ENCODE data around the gene C16orf74.

C16orf74 gene

GRCh38 chr16:85679870-85680269 lies 71.0 kb downstream of the C16orf74 start:
- H3K9me3 ChIP-seq: no peaks in the 10 kb centered on the region
- H3K4me1 ChIP-seq (ENCODE audit: control insufficient read depth in 1 of 2, insufficient read depth in 1 of 2, low read depth in 1 of 2, low read length in 1 of 2): no peaks in the 10 kb centered on the region
- H3K27me3 ChIP-seq: no peaks in the 10 kb centered on the region
- no peak for TF ChIP-seq CTCF (IDR thresholded peaks at IDR 0.05)
- H3K4me3 ChIP-seq (ENCODE audit: low read depth in 1 of 2, low read length in 1 of 2): no peak overlapping the region
- H3K36me3 ChIP-seq: peaks cover 54% of the 10 kb centered on the region
- no peak overlapping the region for H3K27ac ChIP-seq

GRCh38 chr16:85678821-85679220 lies 72.1 kb downstream of the C16orf74 start:
- H3K4me1 ChIP-seq (ENCODE audit: control insufficient read depth in 1 of 2, insufficient read depth in 1 of 2, low read depth in 1 of 2, low read length in 1 of 2): no peaks in the 10 kb centered on the region
- H3K36me3 ChIP-seq: peaks cover 64% of the 10 kb centered on the region
- no peaks in the 10 kb centered on the region for H3K9me3 ChIP-seq
- no peaks in the 10 kb centered on the region for H3K27me3 ChIP-seq
- TF ChIP-seq CTCF (IDR thresholded peaks at IDR 0.05): no peak
- no peak overlapping the region for H3K27ac ChIP-seq
- no peak overlapping the region for H3K4me3 ChIP-seq (ENCODE audit: low read depth in 1 of 2, low read length in 1 of 2)

- Histone ChIP-seq H3K4me3 (ENCODE audit: low read depth in 1 of 2, low read length in 1 of 2) (no peak overlapping the region), H3K4me1 (ENCODE audit: control insufficient read depth in 1 of 2, insufficient read depth in 1 of 2, low read depth in 1 of 2, low read length in 1 of 2) (no peaks in the 10 kb centered on the region), H3K27ac (no peak overlapping the region), H3K9me3 (no peaks in the 10 kb centered on the region), H3K27me3 (no peaks in the 10 kb centered on the region), H3K36me3 (peaks cover 70% of the 10 kb centered on the region)
- TF ChIP-seq CTCF (IDR thresholded peaks at IDR 0.05): no peak
Observed at GRCh38 chr16:85678016-85678415, 72.9 kb downstream of the C16orf74 start.

GRCh38 chr16:85677383-85677967 lies 73.4 kb downstream of the C16orf74 start:
- Histone ChIP-seq H3K36me3 (peaks cover 75% of the 10 kb centered on the region), H3K27me3 (no peaks in the 10 kb centered on the region), H3K9me3 (no peaks in the 10 kb centered on the region), H3K27ac (no peak overlapping the region), H3K4me1 (ENCODE audit: control insufficient read depth in 1 of 2, insufficient read depth in 1 of 2, low read depth in 1 of 2, low read length in 1 of 2) (no peaks in the 10 kb centered on the region), H3K4me3 (ENCODE audit: low read depth in 1 of 2, low read length in 1 of 2) (no peak overlapping the region)
- TF ChIP-seq CTCF (IDR thresholded peaks at IDR 0.05): no peak

GRCh38 chr16:85676466-85676865 lies 74.4 kb downstream of the C16orf74 start:
- H3K4me3 ChIP-seq (ENCODE audit: low read depth in 1 of 2, low read length in 1 of 2): no peak overlapping the region
- TF ChIP-seq CTCF (IDR thresholded peaks at IDR 0.05): no peak
- H3K27me3 ChIP-seq: no peaks in the 10 kb centered on the region
- peaks cover 85% of the 10 kb centered on the region for H3K36me3 ChIP-seq
- no peaks in the 10 kb centered on the region for H3K4me1 ChIP-seq (ENCODE audit: control insufficient read depth in 1 of 2, insufficient read depth in 1 of 2, low read depth in 1 of 2, low read length in 1 of 2)
- H3K27ac ChIP-seq: no peak overlapping the region
- H3K9me3 ChIP-seq: no peaks in the 10 kb centered on the region

Data from neutrophil (primary cell).